GM21528 (cell line): ENCODE data around the gene MME.

Experiments used
- ATAC-seq: cut with Tn5 transposase; IDR thresholded peaks from one replicate; pipeline ENCODE4 v1.9.1; 2021; ENCODE audit warnings: mild to moderate bottlenecking, moderate library complexity; ENCODE audit not compliant: unreplicated experiment, low FRiP score

The MME gene

DNA sequence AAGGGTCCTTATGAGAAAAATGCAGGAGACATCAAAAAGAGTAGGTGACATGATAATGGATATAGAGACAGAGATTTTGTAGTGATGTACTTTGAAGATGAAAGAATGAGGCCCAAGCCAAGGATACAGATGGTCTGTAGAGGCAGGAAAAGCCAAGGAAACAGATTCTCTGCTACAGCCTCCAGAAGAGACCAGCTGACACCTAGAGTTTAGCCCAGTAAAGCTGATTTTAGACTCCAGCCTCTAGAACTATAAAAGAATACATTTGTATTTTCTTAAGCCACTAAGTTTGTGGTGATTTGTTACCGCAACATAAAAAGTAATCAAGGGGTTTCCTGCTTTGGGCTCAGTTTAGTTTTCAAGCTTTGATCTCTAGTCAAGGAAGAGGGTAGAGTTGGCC is 148.6 kb downstream of the MME start:
- no peak for ATAC-seq

DNA sequence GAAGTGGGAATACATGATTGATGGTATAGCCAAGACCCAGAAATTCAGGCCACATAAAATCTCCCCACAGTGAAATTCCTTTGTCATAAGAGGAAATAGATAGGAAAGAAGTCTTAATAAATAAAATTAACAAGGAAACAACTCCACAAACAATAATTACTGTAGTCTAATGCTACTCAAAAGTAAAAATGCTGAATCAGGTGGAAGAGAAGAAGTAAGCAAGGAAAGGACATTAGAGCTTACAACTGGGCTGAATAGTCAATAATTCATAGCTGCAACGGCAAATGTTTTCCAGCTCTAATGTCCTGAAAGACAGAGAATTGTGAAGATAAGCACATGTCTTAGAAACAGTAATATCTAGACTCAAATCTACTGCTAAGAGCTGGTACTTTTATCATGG is 149.0 kb downstream of the MME start:
- no peak for ATAC-seq

DNA sequence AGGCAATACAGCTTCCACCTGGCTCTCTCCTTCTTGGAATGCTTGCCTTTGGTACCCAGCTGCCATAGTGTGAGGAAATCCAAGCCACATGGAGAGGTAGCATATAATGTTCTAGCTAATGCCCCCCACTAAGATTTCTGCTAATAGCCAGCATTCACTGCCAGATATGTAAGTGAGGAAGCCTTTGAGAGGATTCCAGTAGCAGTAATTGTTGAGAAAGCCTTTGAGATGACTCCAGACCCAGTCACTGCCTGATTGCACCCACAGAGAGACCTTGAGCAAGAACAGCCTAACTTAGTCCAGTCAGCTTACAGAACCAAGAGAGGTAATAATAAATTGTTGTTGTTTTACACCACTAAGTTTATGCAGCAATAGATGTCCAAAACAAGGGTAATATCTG is 150.3 kb downstream of the MME start:
- ATAC-seq: no peak

DNA sequence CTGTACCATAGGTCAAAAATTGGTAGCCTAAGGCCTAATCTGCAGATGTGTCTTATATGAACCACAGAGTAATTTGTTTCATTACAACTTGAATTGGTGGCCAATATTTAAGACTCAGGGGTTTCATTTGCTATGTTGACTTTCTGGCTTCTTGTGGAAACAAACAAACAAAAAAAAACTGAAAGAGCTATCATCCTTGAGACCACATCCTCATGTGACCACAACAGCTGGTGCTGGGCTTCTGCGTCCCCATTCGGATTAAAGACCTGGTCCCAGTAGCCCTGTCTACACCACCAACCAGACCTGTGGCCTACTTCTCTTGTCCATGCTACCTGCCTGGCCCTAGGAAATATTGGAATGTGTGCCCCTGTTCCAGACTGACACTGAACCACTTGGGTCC is 151.7 kb downstream of the MME start:
- ATAC-seq: peak; percentile 52

DNA sequence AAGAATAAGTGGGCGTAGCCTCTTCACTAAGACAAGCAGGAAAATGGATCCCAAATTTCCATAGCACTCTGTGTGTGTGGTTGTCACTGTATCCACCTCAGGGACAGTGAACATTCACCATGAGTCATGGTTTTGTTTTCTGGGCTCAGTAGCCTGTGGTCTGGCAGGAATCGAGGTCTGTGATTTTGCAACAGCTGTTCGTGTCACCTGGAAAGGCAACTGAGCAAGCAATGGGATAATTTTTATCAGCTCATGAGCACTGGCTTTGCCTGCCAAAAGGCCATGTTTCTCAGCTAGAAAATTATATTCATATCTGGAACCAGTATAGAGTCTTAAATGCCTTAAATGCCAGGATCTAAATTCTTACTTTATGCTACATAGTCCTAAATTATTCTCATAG is 152.5 kb downstream of the MME start:
- no peak for ATAC-seq

DNA sequence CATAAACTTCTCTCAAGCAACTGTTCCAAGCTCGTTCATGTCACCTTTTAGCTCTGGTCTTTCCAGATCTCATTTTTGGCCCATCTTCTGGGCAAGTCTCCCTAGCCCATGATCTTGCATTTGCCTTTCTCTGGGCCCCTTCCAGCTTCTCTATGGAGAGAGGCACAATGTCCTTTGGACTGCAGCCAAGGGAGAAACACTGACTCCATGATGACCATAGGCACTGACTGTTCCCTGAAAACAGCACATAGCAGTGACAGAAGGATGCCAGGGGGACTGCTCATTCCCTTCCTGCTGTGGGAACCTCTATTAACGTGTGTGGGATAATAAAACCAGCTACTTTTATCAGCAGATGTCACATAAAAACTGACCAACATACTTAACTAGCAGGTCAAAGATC is 153.1 kb downstream of the MME start:
- no peak for ATAC-seq
